HepG2 (cell line): ENCODE data around the gene TNP2. TPM values are rescaled to one million over a fixed set of nuclear protein-coding genes. Genes with fewer than 3 reads are reported as not detected.

Experiments
- CHD2 ChIP-seq: IDR thresholded peaks from 2 replicates; pipeline ENCODE4 v1.6.1; 2011; ENCODE audit warnings: low read depth, low read length, improper control_type of control experiment
- ETV5 ChIP-seq: IDR thresholded peaks from 2 replicates; pipeline ENCODE4 v1.6.1; 2018; ENCODE audit warnings: missing biosample characterization, missing genetic modification reagents, inconsistent platforms, borderline replicate concordance
- FOXP1 ChIP-seq, 2 experiments: fragments of 450-650 bp in 1 of 2; IDR thresholded peaks; 2 replicates each; pipeline ENCODE4 v1.6.1; 2017 to 2018; ENCODE audit warnings: antibody characterized with exemption in 1 of 2
- HMGA1 ChIP-seq: sonication (generic); formaldehyde crosslinking; conservative IDR thresholded peaks from 2 replicates; pipeline ENCODE4 v1.4.0; 2020; ENCODE audit warnings: missing genetic modification reagents
- HOXA5 ChIP-seq: sonication (generic); formaldehyde crosslinking; IDR thresholded peaks from 2 replicates; pipeline ENCODE4 v1.4.0; 2020; ENCODE audit warnings: missing genetic modification reagents
- MAZ ChIP-seq, 2 experiments: sonication (generic) in 1 of 2; formaldehyde crosslinking in 1 of 2; IDR thresholded peaks; 2 replicates each; pipeline versions ENCODE4 v1.5.0 to v1.6.1; 2012 to 2020; ENCODE audit warnings: low read depth in 2 of 2, mild to moderate bottlenecking in 2 of 2, borderline replicate concordance in 1 of 2, improper control_type of control experiment in 1 of 2, low read length in 1 of 2, missing genetic modification reagents in 1 of 2, moderate library complexity in 1 of 2
- PAWR ChIP-seq: sonication (generic); formaldehyde crosslinking; IDR thresholded peaks from 2 replicates; pipeline ENCODE4 v1.4.0; 2020; ENCODE audit warnings: missing genetic modification reagents, mild to moderate bottlenecking, borderline replicate concordance
- POLR2A ChIP-seq, 2 experiments: IDR thresholded peaks; 2 replicates each; pipeline ENCODE4 v1.6.1; 2011; ENCODE audit warnings: low read depth in 2 of 2, low read length in 2 of 2, mild to moderate bottlenecking in 1 of 2, moderate library complexity in 1 of 2; ENCODE audit not compliant: insufficient read depth in 1 of 2
- SALL1 ChIP-seq: sonication (generic); formaldehyde crosslinking; IDR thresholded peaks from 2 replicates; pipeline ENCODE4 v1.8.0; 2022; ENCODE audit warnings: mild to moderate bottlenecking, missing genetic modification reagents
- TBX2 ChIP-seq: sonication (generic); formaldehyde crosslinking; IDR thresholded peaks from 2 replicates; pipeline ENCODE4 v1.5.0; 2020; ENCODE audit warnings: missing genetic modification reagents, mild to moderate bottlenecking, borderline replicate concordance
- ZBTB42 ChIP-seq: sonication (generic); formaldehyde crosslinking; IDR thresholded peaks from 2 replicates; pipeline ENCODE4 v1.5.0; 2020; ENCODE audit warnings: mild to moderate bottlenecking, missing genetic modification reagents
- ZNF124 ChIP-seq: sonication (generic); formaldehyde crosslinking; IDR thresholded peaks from 2 replicates; pipeline ENCODE4 v1.4.0; 2020; ENCODE audit warnings: missing genetic modification reagents
- ZNF20 ChIP-seq: sonication (generic); formaldehyde crosslinking; IDR thresholded peaks from 2 replicates; pipeline ENCODE4 v1.4.0; 2020; ENCODE audit warnings: mild to moderate bottlenecking, moderate library complexity, missing genetic modification reagents
- ZNF205 ChIP-seq: IDR thresholded peaks from 2 replicates; pipeline ENCODE4 v1.6.1; 2018; ENCODE audit warnings: missing biosample characterization, missing genetic modification reagents
- ZNF225 ChIP-seq: sonication (generic); formaldehyde crosslinking; IDR thresholded peaks from 2 replicates; pipeline ENCODE4 v1.4.0; 2020; ENCODE audit warnings: mild to moderate bottlenecking, missing genetic modification reagents
- ZNF256 ChIP-seq: sonication (generic); formaldehyde crosslinking; conservative IDR thresholded peaks from 2 replicates; pipeline ENCODE4 v1.4.0; 2020; ENCODE audit warnings: missing genetic modification reagents
- ZNF326 ChIP-seq: sonication (generic); formaldehyde crosslinking; IDR thresholded peaks from 2 replicates; pipeline ENCODE4 v1.4.0; 2020; ENCODE audit warnings: missing genetic modification reagents, borderline replicate concordance
- ZNF34 ChIP-seq: sonication (generic); formaldehyde crosslinking; IDR thresholded peaks from 2 replicates; pipeline ENCODE4 v1.4.0; 2020; ENCODE audit warnings: mild to moderate bottlenecking, missing genetic modification reagents, borderline replicate concordance
- ZNF44 ChIP-seq: sonication (generic); formaldehyde crosslinking; IDR thresholded peaks from 2 replicates; pipeline ENCODE4 v1.5.1; 2020; ENCODE audit warnings: mild to moderate bottlenecking, missing genetic modification reagents
- ZNF441 ChIP-seq: sonication (generic); formaldehyde crosslinking; IDR thresholded peaks from 2 replicates; pipeline ENCODE4 v1.7.0; 2021; ENCODE audit warnings: missing genetic modification reagents, borderline replicate concordance
- ZNF552 ChIP-seq: sonication (generic); formaldehyde crosslinking; IDR thresholded peaks from 2 replicates; pipeline ENCODE4 v1.9.0; 2022; ENCODE audit warnings: missing genetic modification reagents, mild to moderate bottlenecking, borderline replicate concordance
- ZSCAN29 ChIP-seq: sonication (generic); formaldehyde crosslinking; conservative IDR thresholded peaks from 2 replicates; pipeline ENCODE4 v1.4.0; 2020; ENCODE audit warnings: mild to moderate bottlenecking, missing genetic modification reagents
- polyA plus RNA-seq, 8 experiments: library from polyadenylated mRNA; depleted of rRNA in 3 of 8; stranded (reverse) in 7 of 8; unstranded in 1 of 8; fragments of >200 nt; fragmentation: Illumina TruSeq in 4 of 8; extraction: Trizol in 4 of 8; gene quantifications; 2 replicates each; pipeline versions ENCODE4 v1.2.1 to v1.2.3, GENCODE V29; 2011 to 2016; ENCODE audit warnings: low read depth in 4 of 8, missing spikeins in 1 of 8, mixed read lengths in 1 of 8; ENCODE audit not compliant: insufficient read depth in 1 of 8
- total RNA-seq, 5 experiments: library from RNA; depleted of rRNA; stranded (reverse); fragments of >200 nt; fragmentation: Illumina TruSeq; extraction: Trizol; gene quantifications; 2 replicates each; pipeline ENCODE4 v1.2.3, GENCODE V29; 2016; ENCODE audit warnings: low read depth in 1 of 5
- TF ChIP-seq, protein P1 (sequence below): sonication (generic); formaldehyde crosslinking; IDR thresholded peaks from 2 replicates; pipeline ENCODE4 v1.4.0; 2020; ENCODE audit warnings: low read depth, mild to moderate bottlenecking, missing genetic modification reagents
- TF ChIP-seq, protein P2 (sequence below): sonication (generic); formaldehyde crosslinking; IDR thresholded peaks from 2 replicates; pipeline ENCODE4 v1.9.0; 2021; ENCODE audit warnings: missing genetic modification reagents, mild to moderate bottlenecking, borderline replicate concordance
- TF ChIP-seq, protein P3 (sequence below): sonication (generic); formaldehyde crosslinking; IDR thresholded peaks from 2 replicates; pipeline ENCODE4 v1.4.0; 2020; ENCODE audit warnings: missing genetic modification reagents

TNP2 gene
- total and polyA plus RNA-seq, 2 of the 13 experiments (the other 11 are each of a cell fraction or from before 2014, with no cell fraction given) = not detected

DNA sequence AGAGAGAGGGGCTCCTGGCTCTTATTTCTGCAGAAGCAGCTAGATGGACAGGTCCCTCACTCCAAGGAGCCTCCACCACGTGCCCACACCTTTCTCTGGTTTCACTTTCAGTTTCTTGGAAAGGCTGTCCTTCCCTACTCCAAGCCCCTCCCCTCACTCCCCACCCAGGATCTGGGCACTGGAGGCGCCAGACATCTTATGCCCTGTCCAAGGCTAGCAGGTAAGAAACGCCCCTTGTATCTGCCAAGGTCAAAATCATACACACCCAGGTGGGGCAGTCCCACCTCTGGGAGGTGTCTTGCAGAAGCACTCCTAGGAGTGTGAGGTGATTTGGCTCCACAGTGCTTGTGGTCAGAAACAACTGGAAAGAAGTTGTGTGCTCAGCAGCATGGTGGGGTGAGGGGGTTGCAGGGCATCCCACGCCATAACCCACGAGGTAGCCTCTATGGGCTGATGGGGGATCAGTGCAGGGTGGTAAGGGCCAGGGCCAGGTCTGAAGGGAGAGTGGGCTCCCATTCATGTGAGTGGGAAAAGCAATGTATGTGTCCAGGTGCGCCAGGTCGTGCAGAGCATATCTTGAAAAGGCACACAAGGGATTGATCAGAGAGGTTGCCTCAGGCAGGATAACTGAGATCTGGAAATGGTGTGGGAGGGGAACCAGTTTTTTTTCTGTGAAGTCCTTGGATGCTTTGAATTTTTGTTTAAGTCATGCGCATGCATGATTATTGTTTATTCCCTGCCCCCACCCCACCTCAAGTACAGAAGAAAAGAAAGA is 43.8 kb upstream of the TNP2 start (continued):
- TF ChIP-seq ZNF124 (CRISPR knock-in tag) (0 out of 2 replicates have a peak, but pooled peaks have one; percentile 27), ZNF225 (no peak; the same call in 1 of the 2 replicates), ZNF326 (CRISPR knock-in tag) (no peak), HOXA5 (no peak), CHD2 (no peak), PAWR (CRISPR knock-in tag) (no peak), ZNF44 (peak; percentile 87; the same call in 1 of the 2 replicates), HMGA1 (CRISPR knock-in tag) (no peak; the same call in 1 of the 2 replicates), ZSCAN29 (CRISPR knock-in tag) (peak; percentile 12; the same call in 1 of the 2 replicates), ZNF205 (peak; percentile 54; the same call in 1 of the 2 replicates), ZNF20 (CRISPR knock-in tag) (no peak), ZNF256 (CRISPR knock-in tag) (peak; percentile 45; the same call in 1 of the 2 replicates), MAZ (IDR thresholded peaks at IDR 0.05; ENCODE audit: borderline replicate concordance, low read depth, low read length) (0 out of 2 replicates have a peak, but pooled peaks have one; percentile 57), MAZ (CRISPR knock-in tag; IDR thresholded peaks at IDR 0.05; ENCODE audit: low read depth) (no peak), POLR2A (IDR thresholded peaks at IDR 0.05; ENCODE audit: insufficient read depth in 1 of 2, low read depth in 2 of 2, low read length in 2 of 2) (peak; percentile 11 to 46), ZBTB42 (CRISPR knock-in tag) (0 out of 2 replicates have a peak, but pooled peaks have one; percentile 62), ZNF441 (CRISPR knock-in tag) (0 out of 2 replicates have a peak, but pooled peaks have one; percentile 10), TBX2 (CRISPR knock-in tag) (no peak), ETV5 (CRISPR knock-in tag) (no peak), FOXP1 (IDR thresholded peaks at IDR 0.05) (no peak), FOXP1 (CRISPR knock-in tag; IDR thresholded peaks at IDR 0.05) (0 out of 2 replicates have a peak, but pooled peaks have one; percentile 23), ZNF34 (CRISPR knock-in tag) (no peak), SALL1 (CRISPR knock-in tag) (peak; percentile 74), ZNF552 (CRISPR knock-in tag) (0 out of 2 replicates have a peak, but pooled peaks have one; percentile 46)
- TF ChIP-seq, protein P1, sequence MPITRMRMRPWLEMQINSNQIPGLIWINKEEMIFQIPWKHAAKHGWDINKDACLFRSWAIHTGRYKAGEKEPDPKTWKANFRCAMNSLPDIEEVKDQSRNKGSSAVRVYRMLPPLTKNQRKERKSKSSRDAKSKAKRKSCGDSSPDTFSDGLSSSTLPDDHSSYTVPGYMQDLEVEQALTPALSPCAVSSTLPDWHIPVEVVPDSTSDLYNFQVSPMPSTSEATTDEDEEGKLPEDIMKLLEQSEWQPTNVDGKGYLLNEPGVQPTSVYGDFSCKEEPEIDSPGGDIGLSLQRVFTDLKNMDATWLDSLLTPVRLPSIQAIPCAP (CRISPR knock-in tag) = peak; percentile 100
- TF ChIP-seq, protein P2, sequence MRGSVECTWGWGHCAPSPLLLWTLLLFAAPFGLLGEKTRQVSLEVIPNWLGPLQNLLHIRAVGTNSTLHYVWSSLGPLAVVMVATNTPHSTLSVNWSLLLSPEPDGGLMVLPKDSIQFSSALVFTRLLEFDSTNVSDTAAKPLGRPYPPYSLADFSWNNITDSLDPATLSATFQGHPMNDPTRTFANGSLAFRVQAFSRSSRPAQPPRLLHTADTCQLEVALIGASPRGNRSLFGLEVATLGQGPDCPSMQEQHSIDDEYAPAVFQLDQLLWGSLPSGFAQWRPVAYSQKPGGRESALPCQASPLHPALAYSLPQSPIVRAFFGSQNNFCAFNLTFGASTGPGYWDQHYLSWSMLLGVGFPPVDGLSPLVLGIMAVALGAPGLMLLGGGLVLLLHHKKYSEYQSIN = no peak
- TF ChIP-seq, protein P3, sequence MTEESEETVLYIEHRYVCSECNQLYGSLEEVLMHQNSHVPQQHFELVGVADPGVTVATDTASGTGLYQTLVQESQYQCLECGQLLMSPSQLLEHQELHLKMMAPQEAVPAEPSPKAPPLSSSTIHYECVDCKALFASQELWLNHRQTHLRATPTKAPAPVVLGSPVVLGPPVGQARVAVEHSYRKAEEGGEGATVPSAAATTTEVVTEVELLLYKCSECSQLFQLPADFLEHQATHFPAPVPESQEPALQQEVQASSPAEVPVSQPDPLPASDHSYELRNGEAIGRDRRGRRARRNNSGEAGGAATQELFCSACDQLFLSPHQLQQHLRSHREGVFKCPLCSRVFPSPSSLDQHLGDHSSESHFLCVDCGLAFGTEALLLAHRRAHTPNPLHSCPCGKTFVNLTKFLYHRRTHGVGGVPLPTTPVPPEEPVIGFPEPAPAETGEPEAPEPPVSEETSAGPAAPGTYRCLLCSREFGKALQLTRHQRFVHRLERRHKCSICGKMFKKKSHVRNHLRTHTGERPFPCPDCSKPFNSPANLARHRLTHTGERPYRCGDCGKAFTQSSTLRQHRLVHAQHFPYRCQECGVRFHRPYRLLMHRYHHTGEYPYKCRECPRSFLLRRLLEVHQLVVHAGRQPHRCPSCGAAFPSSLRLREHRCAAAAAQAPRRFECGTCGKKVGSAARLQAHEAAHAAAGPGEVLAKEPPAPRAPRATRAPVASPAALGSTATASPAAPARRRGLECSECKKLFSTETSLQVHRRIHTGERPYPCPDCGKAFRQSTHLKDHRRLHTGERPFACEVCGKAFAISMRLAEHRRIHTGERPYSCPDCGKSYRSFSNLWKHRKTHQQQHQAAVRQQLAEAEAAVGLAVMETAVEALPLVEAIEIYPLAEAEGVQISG (CRISPR knock-in tag) = peak; percentile 54
